Glutamatergic neuron (in vitro differentiated cells): ENCODE results near the gene OPN5. TPM values are rescaled to one million over a fixed set of nuclear protein-coding genes. Genes with fewer than 3 reads are reported as not detected.

ENCODE experiments used
- DNase-seq: peaks from one replicate; pipeline ENCODE4 v3.0.0; 2022
- H3K27ac Mint-ChIP-seq: one replicate; pipeline ENCODE4 v1.8.0; 2020; ENCODE audit warnings: mild to moderate bottlenecking, mixed read lengths, inconsistent platforms; ENCODE audit not compliant: unreplicated experiment
- H3K27me3 Mint-ChIP-seq: one replicate; pipeline ENCODE4 v1.8.0; 2020; ENCODE audit warnings: mild to moderate bottlenecking, moderate library complexity, mixed read lengths, inconsistent platforms; ENCODE audit not compliant: unreplicated experiment
- H3K36me3 Mint-ChIP-seq: one replicate; pipeline ENCODE4 v1.8.0; 2020; ENCODE audit warnings: mild to moderate bottlenecking, mixed read lengths, inconsistent platforms; ENCODE audit not compliant: unreplicated experiment
- H3K4me1 Mint-ChIP-seq: one replicate; pipeline ENCODE4 v1.8.0; 2020; ENCODE audit warnings: mild to moderate bottlenecking, low read depth, mixed read lengths, inconsistent platforms; ENCODE audit not compliant: unreplicated experiment
- H3K4me3 Mint-ChIP-seq: one replicate; pipeline ENCODE4 v1.8.0; 2020; ENCODE audit warnings: mild to moderate bottlenecking, mixed read lengths, inconsistent platforms; ENCODE audit not compliant: unreplicated experiment
- H3K9me3 Mint-ChIP-seq: one replicate; pipeline ENCODE4 v1.8.0; 2020; ENCODE audit warnings: mild to moderate bottlenecking, moderate library complexity, mixed read lengths, inconsistent platforms; ENCODE audit not compliant: unreplicated experiment
- total RNA-seq: library from RNA; stranded (reverse); fragmentation: NEBNext Ultra II Directional; extraction: Animal tissue kit (Norgen Biotek cat#: 25700); gene quantifications from one replicate; pipeline ENCODE4 v1.2.1, GENCODE V29; 2021; ENCODE audit not compliant: unreplicated experiment
- TF ChIP-seq, protein P1 (sequence below): fragments of 200-600 bp; sonication (generic); IDR thresholded peaks from one replicate; pipeline ENCODE4 v1.5.0; 2021; ENCODE audit not compliant: partially characterized antibody, unreplicated experiment

Gene OPN5
- total RNA-seq, 1 donor from 2014 or later: not detected

DNA sequence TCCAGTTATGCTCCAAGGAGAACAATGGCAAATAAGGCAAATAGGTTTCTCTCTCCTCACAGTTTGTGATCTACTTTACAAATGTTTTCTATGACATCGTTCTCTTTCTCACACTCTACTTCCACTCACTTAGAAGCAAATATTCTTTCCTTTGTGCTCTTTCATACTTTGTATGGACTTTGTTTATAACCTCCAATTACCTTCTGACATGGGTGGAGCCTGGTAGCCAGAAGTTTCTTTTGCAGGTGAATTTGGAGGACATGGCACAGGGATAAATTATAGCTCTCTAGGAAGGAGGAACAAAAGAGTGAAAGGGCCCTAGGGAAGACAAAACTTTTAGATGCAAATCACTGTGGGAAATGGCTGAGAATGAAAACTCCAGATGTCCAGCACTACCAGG is 69.3 kb downstream of the OPN5 start:
- Mint-ChIP-seq H3K27me3 (no peaks in the 10 kb centered on the region), H3K9me3 (no peaks in the 10 kb centered on the region), H3K36me3 (no peaks in the 10 kb centered on the region), H3K27ac (no peak overlapping the region), H3K4me1 (peaks cover 9% of the 10 kb centered on the region), H3K4me3 (no peak overlapping the region)
- DNase-seq: no peak
- TF ChIP-seq, protein P1, sequence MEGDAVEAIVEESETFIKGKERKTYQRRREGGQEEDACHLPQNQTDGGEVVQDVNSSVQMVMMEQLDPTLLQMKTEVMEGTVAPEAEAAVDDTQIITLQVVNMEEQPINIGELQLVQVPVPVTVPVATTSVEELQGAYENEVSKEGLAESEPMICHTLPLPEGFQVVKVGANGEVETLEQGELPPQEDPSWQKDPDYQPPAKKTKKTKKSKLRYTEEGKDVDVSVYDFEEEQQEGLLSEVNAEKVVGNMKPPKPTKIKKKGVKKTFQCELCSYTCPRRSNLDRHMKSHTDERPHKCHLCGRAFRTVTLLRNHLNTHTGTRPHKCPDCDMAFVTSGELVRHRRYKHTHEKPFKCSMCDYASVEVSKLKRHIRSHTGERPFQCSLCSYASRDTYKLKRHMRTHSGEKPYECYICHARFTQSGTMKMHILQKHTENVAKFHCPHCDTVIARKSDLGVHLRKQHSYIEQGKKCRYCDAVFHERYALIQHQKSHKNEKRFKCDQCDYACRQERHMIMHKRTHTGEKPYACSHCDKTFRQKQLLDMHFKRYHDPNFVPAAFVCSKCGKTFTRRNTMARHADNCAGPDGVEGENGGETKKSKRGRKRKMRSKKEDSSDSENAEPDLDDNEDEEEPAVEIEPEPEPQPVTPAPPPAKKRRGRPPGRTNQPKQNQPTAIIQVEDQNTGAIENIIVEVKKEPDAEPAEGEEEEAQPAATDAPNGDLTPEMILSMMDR: no peak

DNA sequence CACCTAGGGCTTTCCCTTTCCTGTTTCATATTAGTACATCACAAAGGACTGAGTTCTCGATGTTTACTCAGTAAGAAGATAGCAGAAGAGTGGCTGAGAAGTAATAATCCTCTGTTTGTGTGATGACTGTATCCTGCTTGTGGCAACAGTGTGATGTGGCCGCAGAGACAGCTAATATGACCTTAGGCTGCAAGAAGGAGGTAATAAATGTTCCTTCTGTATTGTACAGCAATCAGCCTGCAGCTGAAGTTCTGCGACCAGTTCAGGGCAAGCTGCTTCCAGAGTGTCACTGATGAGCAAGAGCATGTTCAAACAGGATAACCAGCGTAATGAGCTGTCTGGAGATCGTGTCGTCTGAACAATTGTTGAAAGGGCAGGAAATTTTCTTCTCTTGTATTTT is 70.9 kb downstream of the OPN5 start:
- H3K36me3 Mint-ChIP-seq: no peaks in the 10 kb centered on the region
- DNase-seq: no peak
- no peak overlapping the region for H3K27ac Mint-ChIP-seq
- no peaks in the 10 kb centered on the region for H3K27me3 Mint-ChIP-seq
- TF ChIP-seq, protein P1: no peak
- H3K4me1 Mint-ChIP-seq: peaks cover 9% of the 10 kb centered on the region
- no peak overlapping the region for H3K4me3 Mint-ChIP-seq
- H3K9me3 Mint-ChIP-seq: no peaks in the 10 kb centered on the region

DNA sequence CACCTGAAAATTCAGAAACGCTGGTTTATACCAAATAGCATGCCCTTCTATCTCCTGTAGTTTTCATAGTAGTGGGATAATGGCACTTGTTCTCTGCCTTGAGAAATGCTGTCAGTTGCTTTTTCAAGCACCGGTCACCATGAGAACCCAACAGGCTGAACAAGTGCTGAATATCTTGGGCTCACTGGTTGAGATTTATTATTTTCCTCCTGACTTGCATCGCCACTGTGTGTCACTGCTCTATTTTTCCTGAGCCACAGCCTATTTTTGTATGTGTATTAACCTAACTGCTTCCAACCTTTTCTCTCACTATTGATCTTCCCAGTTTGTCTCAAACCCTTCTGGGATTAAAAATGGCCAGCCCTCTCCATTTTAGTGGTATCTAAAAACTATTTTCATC is 71.9 kb downstream of the OPN5 start:
- H3K27me3 Mint-ChIP-seq: no peaks in the 10 kb centered on the region
- H3K27ac Mint-ChIP-seq: no peak overlapping the region
- TF ChIP-seq, protein P1: no peak
- DNase-seq: no peak
- H3K9me3 Mint-ChIP-seq: no peaks in the 10 kb centered on the region
- no peaks in the 10 kb centered on the region for H3K36me3 Mint-ChIP-seq
- H3K4me3 Mint-ChIP-seq: no peak overlapping the region
- peaks cover 9% of the 10 kb centered on the region for H3K4me1 Mint-ChIP-seq

- Mint-ChIP-seq H3K36me3 (no peaks in the 10 kb centered on the region), H3K4me1 (peaks cover 9% of the 10 kb centered on the region), H3K9me3 (no peaks in the 10 kb centered on the region), H3K4me3 (no peak overlapping the region), H3K27ac (no peak overlapping the region), H3K27me3 (no peaks in the 10 kb centered on the region)
- TF ChIP-seq, protein P1: no peak
- DNase-seq: no peak
These were observed 73.1 kb downstream of the OPN5 start for GRCh38 chr6:47854971-47855370.

DNA sequence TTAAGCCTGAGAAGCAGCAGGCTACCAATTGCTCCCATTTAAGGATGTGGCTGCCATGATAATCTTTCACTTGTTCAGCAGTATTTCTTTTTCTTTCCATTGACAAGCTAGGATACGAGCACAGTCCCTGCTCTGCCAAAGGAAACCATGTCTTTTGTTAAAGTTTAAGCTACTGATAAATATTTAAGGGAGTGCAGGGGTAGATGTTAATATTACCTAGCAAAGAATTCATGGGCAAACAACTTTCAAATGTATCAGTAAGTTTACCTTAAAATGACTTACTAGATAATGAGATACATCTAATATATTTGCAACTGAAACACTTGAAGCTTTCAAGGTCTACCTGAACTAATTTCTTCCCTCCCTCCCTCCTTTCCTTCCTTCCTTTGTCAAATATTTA is 77.3 kb downstream of the OPN5 start:
- Mint-ChIP-seq H3K36me3 (no peaks in the 10 kb centered on the region), H3K9me3 (no peaks in the 10 kb centered on the region), H3K27ac (no peak overlapping the region), H3K27me3 (no peaks in the 10 kb centered on the region), H3K4me1 (peaks cover 5% of the 10 kb centered on the region), H3K4me3 (no peak overlapping the region)
- TF ChIP-seq, protein P1: no peak
- DNase-seq: no peak
